Neural cell (in vitro differentiated cells): Measurements from ENCODE around the gene REP15. TPM values are rescaled to one million over a fixed set of nuclear protein-coding genes. Genes with fewer than 3 reads are reported as not detected.

Experiments used
- H2AFZ ChIP-seq: fragments of 200-600, 300-800 bp; sonication (generic), shearing (Covaris generic); 2 replicates; pipeline ENCODE4 v1.6.0; 2014; ENCODE audit warnings: low read depth, mild to moderate bottlenecking, antibody characterized with exemption, low read length, moderate library complexity
- H3F3A ChIP-seq: fragments of 200-600 bp; shearing (Covaris generic); 2 replicates; pipeline ENCODE4 v1.6.1; 2016; ENCODE audit warnings: mild to moderate bottlenecking, moderate library complexity, mixed read lengths, antibody characterized with exemption, low read length; ENCODE audit not compliant: insufficient read depth, poor library complexity, severe bottlenecking
- H3K27ac ChIP-seq: fragments of 200-600, 300-800 bp; sonication (generic), shearing (Covaris generic); 2 replicates; pipeline ENCODE4 v1.5.1; 2014; ENCODE audit warnings: mild to moderate bottlenecking, low read length, moderate library complexity
- H3K27me3 ChIP-seq: fragments of 300-800, 200-600 bp; sonication (generic), shearing (Covaris generic); 2 replicates; pipeline ENCODE4 v1.6.0; 2014; ENCODE audit warnings: mild to moderate bottlenecking, low read depth, low read length, moderate library complexity; ENCODE audit not compliant: insufficient read depth
- H3K36me3 ChIP-seq: fragments of 300-800, 200-600 bp; sonication (generic), shearing (Covaris generic); 2 replicates; pipeline ENCODE4 v1.5.1; 2014; ENCODE audit warnings: mild to moderate bottlenecking, antibody characterized with exemption, low read length, moderate library complexity; ENCODE audit not compliant: insufficient read depth
- H3K4me2 ChIP-seq: fragments of 300-800, 200-600 bp; sonication (generic), shearing (Covaris generic); 2 replicates; pipeline ENCODE4 v1.6.0; 2014; ENCODE audit warnings: mild to moderate bottlenecking, low read length
- H3K4me3 ChIP-seq: fragments of 300-800, 200-600 bp; sonication (generic), shearing (Covaris generic); 2 replicates; pipeline ENCODE4 v1.5.1; 2014; ENCODE audit warnings: mild to moderate bottlenecking, low read length, moderate library complexity
- H3K79me2 ChIP-seq: fragments of 200-600 bp; shearing (Covaris generic); replicated peaks from 2 replicates; pipeline ENCODE4 v1.6.0; 2014; ENCODE audit warnings: mild to moderate bottlenecking, low read length, moderate library complexity; ENCODE audit not compliant: insufficient read depth
- H3K9ac ChIP-seq: fragments of 300-800, 200-600 bp; sonication (generic), shearing (Covaris generic); 2 replicates; pipeline ENCODE4 v1.6.1; 2016; ENCODE audit warnings: mild to moderate bottlenecking, low read length, mixed read lengths
- H3K9me2 ChIP-seq: fragments of 200-600 bp; shearing (Covaris generic); 2 replicates; pipeline ENCODE4 v1.6.1; 2016; ENCODE audit warnings: mild to moderate bottlenecking, low read length, mixed read lengths; ENCODE audit not compliant: insufficient read depth
- H3K9me3 ChIP-seq: fragments of 200-600, 300-800 bp; sonication (generic), shearing (Covaris generic); 2 replicates; pipeline ENCODE4 v1.6.1; 2016; ENCODE audit warnings: mild to moderate bottlenecking, mixed run types, low read length, moderate library complexity, mixed read lengths
- H4K20me1 ChIP-seq: fragments of 200-600 bp; shearing (Covaris generic); 2 replicates; pipeline ENCODE4 v1.6.1; 2016; ENCODE audit warnings: mild to moderate bottlenecking, mixed run types; ENCODE audit not compliant: insufficient read depth
- EP300 ChIP-seq: fragments of 450-650 bp; conservative IDR thresholded peaks from 2 replicates; pipeline ENCODE4 v1.6.1; 2014; ENCODE audit warnings: antibody characterized with exemption, mild to moderate bottlenecking, moderate library complexity; ENCODE audit not compliant: poor library complexity, severe bottlenecking
- EZH2 ChIP-seq: fragments of 200-600, 300-800 bp; shearing (Covaris generic), sonication (generic); IDR thresholded peaks from 2 replicates; pipeline ENCODE4 v1.6.1; 2014; ENCODE audit warnings: antibody characterized with exemption, low read length, borderline replicate concordance, mild to moderate bottlenecking; ENCODE audit not compliant: insufficient read depth, poor library complexity, severe bottlenecking
- MXI1 ChIP-seq: fragments of 450-650 bp; conservative IDR thresholded peaks from 2 replicates; pipeline ENCODE4 v1.6.1; 2014; ENCODE audit warnings: antibody characterized with exemption, mild to moderate bottlenecking; ENCODE audit not compliant: poor library complexity, severe bottlenecking
- POLR2AphosphoS5 ChIP-seq: IDR thresholded peaks from 2 replicates; pipeline ENCODE4 v1.6.1; 2012
- RAD21 ChIP-seq: fragments of 450-650 bp; conservative IDR thresholded peaks from 2 replicates; pipeline ENCODE4 v1.6.1; 2014; ENCODE audit warnings: antibody characterized with exemption, mild to moderate bottlenecking, moderate library complexity
- REST ChIP-seq: IDR thresholded peaks from 2 replicates; pipeline ENCODE4 v1.6.1; 2012; ENCODE audit warnings: borderline replicate concordance
- SMC3 ChIP-seq: fragments of 450-650 bp; conservative IDR thresholded peaks from 2 replicates; pipeline ENCODE4 v1.6.1; 2014; ENCODE audit warnings: antibody characterized with exemption, mild to moderate bottlenecking, moderate library complexity; ENCODE audit not compliant: poor library complexity
- TAF1 ChIP-seq: IDR thresholded peaks from 2 replicates; pipeline ENCODE4 v1.6.1; 2012; ENCODE audit warnings: low read depth
- polyA plus RNA-seq: library from polyadenylated mRNA; depleted of rRNA; stranded (reverse); fragments of >200 nt; gene quantifications from 2 replicates; pipeline ENCODE4 v1.2.3, GENCODE V29; 2014
- TF ChIP-seq, protein P1 (sequence below): fragments of 450-650 bp; IDR thresholded peaks from 2 replicates; pipeline ENCODE4 v1.5.1; 2014; ENCODE audit warnings: antibody characterized with exemption, mild to moderate bottlenecking, moderate library complexity; ENCODE audit not compliant: poor library complexity, severe bottlenecking

REP15 gene
- polyA plus RNA-seq, 1 donor from 2014 or later, result 0.88 TPM

DNA sequence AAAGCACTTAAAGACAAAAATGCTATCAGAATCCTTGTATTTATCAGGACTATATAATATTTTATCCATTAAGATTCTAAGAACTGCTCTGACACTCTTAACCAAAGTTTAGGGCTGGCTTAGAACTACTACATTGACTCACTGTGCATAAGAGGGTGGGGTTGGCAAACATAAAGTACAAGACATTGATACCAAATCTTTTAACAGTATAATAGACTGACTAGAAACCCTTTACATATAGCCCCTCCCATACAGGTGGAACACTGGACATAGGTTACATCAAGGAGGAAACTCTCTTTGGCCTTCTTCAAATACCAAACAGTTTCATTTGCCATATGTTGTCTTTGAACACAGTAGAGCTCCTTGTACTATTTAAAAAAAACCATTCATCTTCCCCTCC is 15.6 kb upstream of the REP15 start:
- Histone ChIP-seq H3F3A (no peaks in the 10 kb centered on the region), H3K36me3 (peaks cover 10% of the 10 kb centered on the region), H3K4me3 (no peak overlapping the region), H3K79me2 (no peaks in the 10 kb centered on the region), H4K20me1 (no peaks in the 10 kb centered on the region), H3K27ac (no peak overlapping the region), H3K9me2 (no peaks in the 10 kb centered on the region), H3K4me2 (no peak overlapping the region), H3K9me3 (no peaks in the 10 kb centered on the region), H2AFZ (no peak overlapping the region), H3K27me3 (no peaks in the 10 kb centered on the region), H3K9ac (no peak overlapping the region)
- TF ChIP-seq RAD21, result no peak
- TF ChIP-seq REST, result no peak
- TF ChIP-seq POLR2AphosphoS5, result no peak
- no peak for TF ChIP-seq EP300
- TF ChIP-seq, protein P1, sequence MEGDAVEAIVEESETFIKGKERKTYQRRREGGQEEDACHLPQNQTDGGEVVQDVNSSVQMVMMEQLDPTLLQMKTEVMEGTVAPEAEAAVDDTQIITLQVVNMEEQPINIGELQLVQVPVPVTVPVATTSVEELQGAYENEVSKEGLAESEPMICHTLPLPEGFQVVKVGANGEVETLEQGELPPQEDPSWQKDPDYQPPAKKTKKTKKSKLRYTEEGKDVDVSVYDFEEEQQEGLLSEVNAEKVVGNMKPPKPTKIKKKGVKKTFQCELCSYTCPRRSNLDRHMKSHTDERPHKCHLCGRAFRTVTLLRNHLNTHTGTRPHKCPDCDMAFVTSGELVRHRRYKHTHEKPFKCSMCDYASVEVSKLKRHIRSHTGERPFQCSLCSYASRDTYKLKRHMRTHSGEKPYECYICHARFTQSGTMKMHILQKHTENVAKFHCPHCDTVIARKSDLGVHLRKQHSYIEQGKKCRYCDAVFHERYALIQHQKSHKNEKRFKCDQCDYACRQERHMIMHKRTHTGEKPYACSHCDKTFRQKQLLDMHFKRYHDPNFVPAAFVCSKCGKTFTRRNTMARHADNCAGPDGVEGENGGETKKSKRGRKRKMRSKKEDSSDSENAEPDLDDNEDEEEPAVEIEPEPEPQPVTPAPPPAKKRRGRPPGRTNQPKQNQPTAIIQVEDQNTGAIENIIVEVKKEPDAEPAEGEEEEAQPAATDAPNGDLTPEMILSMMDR, result no peak
- TF ChIP-seq SMC3, result no peak
- no peak for TF ChIP-seq EZH2
- TF ChIP-seq MXI1, result no peak
- TF ChIP-seq TAF1, result no peak

DNA sequence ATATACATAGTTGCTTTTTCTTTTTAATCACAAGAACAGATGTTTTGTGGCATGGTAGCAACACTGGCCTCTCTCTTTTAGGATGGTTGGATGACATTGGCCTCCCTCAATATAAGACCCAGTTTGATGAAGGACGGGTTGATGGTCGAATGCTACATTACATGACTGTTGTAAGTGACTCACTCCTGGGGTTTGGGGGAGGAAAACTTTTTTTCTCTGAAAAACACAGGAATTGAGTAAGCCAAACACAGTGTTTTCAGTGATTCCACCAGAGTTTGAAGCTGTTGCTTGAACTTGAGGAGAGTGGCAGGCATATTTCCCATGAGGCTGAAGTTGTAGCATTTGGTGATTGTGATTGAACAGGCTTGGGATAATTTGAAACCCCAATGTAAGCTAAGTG is 13.7 kb upstream of the REP15 start:
- Histone ChIP-seq H3F3A (no peaks in the 10 kb centered on the region), H3K36me3 (peaks cover 10% of the 10 kb centered on the region), H2AFZ (no peak overlapping the region), H3K4me3 (no peak overlapping the region), H3K79me2 (no peaks in the 10 kb centered on the region), H3K4me2 (no peak overlapping the region), H3K27ac (no peak overlapping the region), H3K9me3 (no peaks in the 10 kb centered on the region), H3K9ac (no peak overlapping the region), H4K20me1 (no peaks in the 10 kb centered on the region), H3K27me3 (no peaks in the 10 kb centered on the region), H3K9me2 (no peaks in the 10 kb centered on the region)
- TF ChIP-seq TAF1 (no peak), MXI1 (no peak), SMC3 (no peak)

DNA sequence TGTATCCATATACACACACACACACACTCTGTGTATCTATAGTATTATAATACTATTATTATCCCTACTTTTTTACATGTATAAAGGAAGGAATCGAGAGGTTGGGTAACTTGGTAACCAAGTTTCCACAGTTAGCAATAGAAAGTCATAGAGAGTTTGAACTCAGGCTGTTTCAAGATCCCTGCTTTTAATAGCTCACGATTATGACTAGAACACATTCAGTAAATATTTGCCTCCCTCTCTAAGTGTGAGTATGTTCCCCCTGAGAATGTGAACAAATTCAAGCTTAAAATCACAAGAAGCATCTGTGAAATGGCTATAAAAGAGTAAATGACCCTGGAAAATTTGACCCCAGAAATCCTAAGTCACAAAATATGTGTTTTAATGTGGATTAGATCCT is 11.0 kb upstream of the REP15 start:
- Histone ChIP-seq H3K9ac (no peak overlapping the region), H3K9me3 (no peaks in the 10 kb centered on the region), H3K4me3 (no peak overlapping the region), H3K27ac (no peak overlapping the region), H3F3A (no peaks in the 10 kb centered on the region), H3K36me3 (peaks cover 10% of the 10 kb centered on the region), H2AFZ (no peak overlapping the region), H3K4me2 (no peak overlapping the region), H4K20me1 (no peaks in the 10 kb centered on the region), H3K27me3 (no peaks in the 10 kb centered on the region), H3K9me2 (no peaks in the 10 kb centered on the region), H3K79me2 (no peaks in the 10 kb centered on the region)
- TF ChIP-seq MXI1, result no peak
- no peak for TF ChIP-seq RAD21
- no peak for TF ChIP-seq SMC3
- TF ChIP-seq EP300, result no peak
- no peak for TF ChIP-seq REST
- TF ChIP-seq, protein P1, result no peak
- no peak for TF ChIP-seq TAF1
- TF ChIP-seq POLR2AphosphoS5, result no peak
- no peak for TF ChIP-seq EZH2
